Testis (tissue), 3 donors: ENCODE measurements around the gene MYH8. TPM values are rescaled to one million over a fixed set of nuclear protein-coding genes. Genes with fewer than 3 reads are reported as not detected.

Experiments
- DNase-seq: peaks from one replicate; pipeline ENCODE4 v3.0.0-alpha.2; 2019
- H3K27ac ChIP-seq, 2 donors: fragments of 200-600 bp; sonication (generic); one replicate each; pipeline ENCODE4 v1.5.1; 2019
- H3K27me3 ChIP-seq: fragments of 200-600 bp; sonication (generic); one replicate; pipeline ENCODE4 v1.5.1; 2019
- H3K36me3 ChIP-seq: fragments of 200-600 bp; sonication (generic); one replicate; pipeline ENCODE4 v1.5.1; 2017; ENCODE audit warnings: low read depth; ENCODE audit errors: missing control alignments
- H3K4me1 ChIP-seq: fragments of 200-600 bp; sonication (generic); one replicate; pipeline ENCODE4 v1.5.1; 2019
- H3K4me3 ChIP-seq, 2 donors: fragments of 200-600 bp; sonication (generic); one replicate each; pipeline ENCODE4 v1.5.1; 2017 to 2019
- H3K9me3 ChIP-seq: fragments of 200-600 bp; sonication (generic); one replicate; pipeline ENCODE4 v1.5.1; 2017
- CTCF ChIP-seq, 3 experiments: fragments of 450-650 bp in 2 of 3; fragments of 200-600 bp in 1 of 3; sonication (generic) in 1 of 3; IDR thresholded peaks; one replicate each; pipeline ENCODE4 v1.5.1; 2016 to 2019; ENCODE audit warnings: antibody characterized with exemption in 3 of 3, mild to moderate bottlenecking in 2 of 3, moderate library complexity in 1 of 3
- POLR2A ChIP-seq: fragments of 450-650 bp; IDR thresholded peaks from one replicate; pipeline ENCODE4 v1.6.1; 2017; ENCODE audit warnings: antibody characterized with exemption, mild to moderate bottlenecking, moderate library complexity
- WGBS, 2 donors: methylation state at CpG; one replicate each; pipeline ENCODE4 v1.1.5; 2018; 5-methylcytosine and 5-hydroxymethylcytosine counted together
- intact Hi-C: fragments of 100-400 bp; cut with DNase I; formaldehyde crosslinking; loops from one replicate; pipeline ENCODE4 v1.15.1; 2023; ENCODE audit warnings: low total_unique reads
- polyA plus RNA-seq: library from polyadenylated mRNA; stranded (reverse); fragments of 350-450 nt; fragmentation: Illumina TruSeq; extraction: RNeasy Lipid Tissue Mini Kit (QIAGEN cat#74804); gene quantifications from one replicate; pipeline ENCODE4 v1.2.3, GENCODE V29; 2014; ENCODE audit warnings: low read depth, low replicate concordance; ENCODE audit not compliant: insufficient read depth
- total RNA-seq, 2 donors: library from RNA; depleted of rRNA; stranded (reverse); fragments of >200 nt; gene quantifications; one replicate each; pipeline ENCODE4 v1.2.3, GENCODE V29; 2016

MYH8 gene
- total and polyA plus RNA-seq, 3 donors from 2014 or later = 0.39 to 1.2 (median 0.78) TPM

- Histone ChIP-seq H3K27me3 (no peaks in the 10 kb centered on the region), H3K27ac (no peak overlapping the region), H3K4me3 (no peak overlapping the region), H3K4me1 (no peaks in the 10 kb centered on the region), H3K36me3 (no peaks in the 10 kb centered on the region), H3K9me3 (no peaks in the 10 kb centered on the region)
- TF ChIP-seq CTCF (IDR thresholded peaks at IDR 0.05) (no peak), POLR2A (no peak)
- 83 to 89% methylated on average over 7 of the region's 7 CpGs for WGBS, 2 donors
- intact Hi-C loops = no loop called here
- no peak for DNase-seq
These were observed 51.6 kb downstream of the MYH8 start for GRCh38 chr17:10370016-10370608.

DNA sequence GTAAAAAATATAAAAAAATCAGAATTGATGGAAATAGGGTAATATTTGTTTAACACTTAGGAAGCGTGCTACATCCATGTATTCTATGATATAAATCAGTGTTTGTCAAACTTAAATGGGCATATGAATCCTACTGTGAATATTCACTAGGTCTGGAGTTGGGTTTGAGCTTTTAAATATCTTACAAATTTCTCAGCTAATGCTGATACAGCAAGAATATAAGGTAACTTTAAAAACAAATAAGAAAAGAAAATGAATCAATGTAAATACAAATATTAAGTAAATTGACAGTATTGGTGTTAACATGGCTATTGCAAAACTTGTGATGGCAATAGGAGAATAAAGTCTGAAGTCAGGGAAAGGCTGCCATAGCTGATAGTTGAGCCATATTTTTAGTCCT lies 52.5 kb downstream of the MYH8 start:
- no peaks in the 10 kb centered on the region for H3K27me3 ChIP-seq
- intact Hi-C loops = no loop called here
- H3K27ac ChIP-seq = no peak overlapping the region
- DNase-seq = no peak
- H3K4me1 ChIP-seq = no peaks in the 10 kb centered on the region
- H3K4me3 ChIP-seq = no peak overlapping the region
- no peaks in the 10 kb centered on the region for H3K9me3 ChIP-seq
- no peaks in the 10 kb centered on the region for H3K36me3 ChIP-seq
- TF ChIP-seq POLR2A (no peak), CTCF (IDR thresholded peaks at IDR 0.05) (no peak)
- WGBS, 2 donors = 89% methylated on average over 1 of the region's 1 CpG

DNA sequence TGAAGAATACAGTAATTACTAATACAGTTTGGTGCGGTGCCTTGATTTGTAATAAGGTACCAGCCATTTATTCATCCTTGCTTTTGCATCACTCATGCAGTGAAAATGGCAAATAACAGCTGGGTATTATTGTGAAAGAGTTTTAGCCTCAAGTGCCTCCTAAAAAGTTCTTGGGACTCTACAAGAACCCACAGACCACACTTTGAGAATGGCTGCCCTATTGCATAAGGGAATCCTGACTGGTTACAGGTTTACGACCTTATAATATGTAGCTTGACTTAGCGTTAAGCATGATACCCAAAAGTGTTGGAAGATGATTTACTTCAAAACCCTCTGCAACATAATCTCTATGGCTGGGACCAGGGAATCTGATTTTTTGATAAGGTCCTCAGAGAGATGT lies 53.2 kb downstream of the MYH8 start:
- H3K27me3 ChIP-seq = no peaks in the 10 kb centered on the region
- no peak overlapping the region for H3K27ac ChIP-seq
- no peak overlapping the region for H3K4me3 ChIP-seq
- H3K36me3 ChIP-seq = no peaks in the 10 kb centered on the region
- no peak for TF ChIP-seq CTCF (IDR thresholded peaks at IDR 0.05)
- no peaks in the 10 kb centered on the region for H3K9me3 ChIP-seq
- intact Hi-C loops = no loop called here
- H3K4me1 ChIP-seq = no peaks in the 10 kb centered on the region
- no peak for DNase-seq
- WGBS, 2 donors = 83 to 88% methylated on average over 3 of the region's 3 CpGs

DNA sequence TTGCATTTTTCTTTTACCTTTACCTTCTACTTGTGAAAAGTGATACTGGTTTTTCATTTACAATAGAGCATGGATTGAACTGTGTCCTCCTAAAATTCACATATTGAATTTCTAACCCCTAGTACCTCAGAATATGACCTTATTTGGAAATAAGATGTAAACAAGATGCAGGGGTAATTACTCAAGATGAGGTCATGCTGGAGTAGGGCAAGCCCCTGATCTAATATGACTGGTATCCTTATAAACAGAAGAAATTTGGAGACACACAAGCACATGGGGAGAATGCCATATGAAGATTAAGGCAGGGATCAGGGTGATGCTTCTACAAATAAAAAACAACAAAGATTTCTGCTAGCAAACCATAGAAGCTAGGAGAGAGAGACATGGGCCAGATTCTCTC lies 61.2 kb downstream of the MYH8 start:
- Histone ChIP-seq H3K4me3 (no peak overlapping the region), H3K27me3 (no peaks in the 10 kb centered on the region), H3K9me3 (no peaks in the 10 kb centered on the region), H3K36me3 (no peaks in the 10 kb centered on the region), H3K27ac (no peak overlapping the region), H3K4me1 (no peaks in the 10 kb centered on the region)
- no peak for DNase-seq
- intact Hi-C loops = no loop called here
- TF ChIP-seq CTCF (IDR thresholded peaks at IDR 0.05) = no peak
- TF ChIP-seq POLR2A = no peak

GRCh38 chr17:10357768-10358167 lies 64.0 kb downstream of the MYH8 start:
- no peaks in the 10 kb centered on the region for H3K4me1 ChIP-seq
- no peaks in the 10 kb centered on the region for H3K9me3 ChIP-seq
- DNase-seq = peak; percentile 30
- H3K27me3 ChIP-seq = no peaks in the 10 kb centered on the region
- H3K36me3 ChIP-seq = no peaks in the 10 kb centered on the region
- intact Hi-C loops = no loop called here
- TF ChIP-seq CTCF (IDR thresholded peaks at IDR 0.05) (peak in 2 of 3 experiments; percentile 33 to 37), POLR2A (no peak)
- H3K27ac ChIP-seq = no peak overlapping the region
- 15 to 28% methylated on average over 4 of the region's 4 CpGs for WGBS, 2 donors
- no peak overlapping the region for H3K4me3 ChIP-seq
